ENCODE results near the gene PDE4DIP.
"Not testable (repeated sequence)": the region's sequence is repeated elsewhere in the genome, so short reads cannot be mapped to it uniquely, and the experiment has no call there.

GRCh38 chr1:148900691-148901090 lies 56.5 kb downstream of the PDE4DIP start:
- not testable (repeated sequence) for TF ChIP-seq CTCF (IDR thresholded peaks at IDR 0.05; ENCODE audit: extremely low read depth in 1 of 2, insufficient read depth in 1 of 2, low read depth in 1 of 2, low read length in 2 of 2); EZH2 (IDR thresholded peaks at IDR 0.05; ENCODE audit: borderline replicate concordance, low read depth, low read length, severe bottlenecking); POLR2AphosphoS5 (IDR thresholded peaks at IDR 0.05; ENCODE audit: insufficient read depth, low read depth, low read length); POLR2A (IDR thresholded peaks at IDR 0.05; ENCODE audit: low read depth, low read length); JUN (IDR thresholded peaks at IDR 0.05; ENCODE audit: borderline replicate concordance, insufficient read depth, insufficient read length, low read depth); GATA2 (IDR thresholded peaks at IDR 0.05; ENCODE audit: insufficient read depth, insufficient read length, low read depth, low read length); MYC (IDR thresholded peaks at IDR 0.05; ENCODE audit: low read depth, low read length); FOS (IDR thresholded peaks at IDR 0.05; ENCODE audit: borderline replicate concordance, insufficient read depth, low read length)

Data from endothelial cell of umbilical vein (primary cell).